ENCODE results near the gene UQCRFS1.
"Not testable (repeated sequence)": the region's sequence is repeated elsewhere in the genome, so short reads cannot be mapped to it uniquely, and the experiment has no call there.

UQCRFS1 gene

GRCh38 chr19:29212356-29212647, 649 bp downstream of the UQCRFS1 start:
- no peak for DNase-seq

GRCh38 chr19:29211562-29212355, 1.2 kb downstream of the UQCRFS1 start:
- DNase-seq: no peak

- not testable (repeated sequence) for DNase-seq
Observed at GRCh38 chr19:29211041-29211440, 1.9 kb downstream of the UQCRFS1 start.

GRCh38 chr19:29210502-29210901, 2.4 kb downstream of the UQCRFS1 start:
- DNase-seq: not testable (repeated sequence)

GRCh38 chr19:29207403-29208187, 5.4 kb downstream of the UQCRFS1 start:
- not testable (repeated sequence) for DNase-seq

GRCh38 chr19:29206453-29206852, 6.5 kb downstream of the UQCRFS1 start:
- DNase-seq: no peak

GRCh38 chr19:29202281-29202680, 10.7 kb downstream of the UQCRFS1 start:
- no peak for DNase-seq

- DNase-seq: no peak
Observed at GRCh38 chr19:29201855-29202254, 11.1 kb downstream of the UQCRFS1 start.

GRCh38 chr19:29194658-29195057, 18.3 kb downstream of the UQCRFS1 start:
- no peak for DNase-seq

- DNase-seq: no peak
Observed at GRCh38 chr19:29193155-29193554, 19.8 kb downstream of the UQCRFS1 start.

- no peak for DNase-seq
Observed at GRCh38 chr19:29191005-29191404, 21.9 kb downstream of the UQCRFS1 start.

GRCh38 chr19:29189033-29189360, 24.0 kb downstream of the UQCRFS1 start:
- DNase-seq: no peak

- no peak for DNase-seq
Observed at GRCh38 chr19:29188289-29189032, 24.5 kb downstream of the UQCRFS1 start.

GRCh38 chr19:29187676-29188075, 25.3 kb downstream of the UQCRFS1 start:
- DNase-seq: no peak

- DNase-seq: no peak
Observed at GRCh38 chr19:29185427-29185826, 27.5 kb downstream of the UQCRFS1 start.

GRCh38 chr19:29176981-29177754, 35.8 kb downstream of the UQCRFS1 start:
- no peak for DNase-seq

GRCh38 chr19:29173896-29174295, 39.1 kb downstream of the UQCRFS1 start:
- no peak for DNase-seq

GRCh38 chr19:29172302-29172701, 40.6 kb downstream of the UQCRFS1 start:
- DNase-seq: no peak

- no peak for DNase-seq
Observed at GRCh38 chr19:29171525-29171924, 41.4 kb downstream of the UQCRFS1 start.

- no peak for DNase-seq
Observed at GRCh38 chr19:29170554-29170953, 42.4 kb downstream of the UQCRFS1 start.

GRCh38 chr19:29162694-29163093, 50.3 kb downstream of the UQCRFS1 start:
- DNase-seq: no peak

GRCh38 chr19:29155683-29156082, 57.3 kb downstream of the UQCRFS1 start:
- no peak for DNase-seq
